ENCODE results near the gene CCDC142.
A peak's percentile ranks its signal among the peaks of the same experiment; 100 is the strongest.

CCDC142 gene

GRCh38 chr2:74513605-74514367, 31.0 kb upstream of the CCDC142 start:
- DNase-seq: no peak

- no peak for DNase-seq
Measured at GRCh38 chr2:74512744-74513604, 30.2 kb upstream of the CCDC142 start.

- no peak for DNase-seq
Measured at GRCh38 chr2:74511104-74511989, 28.5 kb upstream of the CCDC142 start.

GRCh38 chr2:74510272-74510671, 27.5 kb upstream of the CCDC142 start:
- DNase-seq: no peak

DNA sequence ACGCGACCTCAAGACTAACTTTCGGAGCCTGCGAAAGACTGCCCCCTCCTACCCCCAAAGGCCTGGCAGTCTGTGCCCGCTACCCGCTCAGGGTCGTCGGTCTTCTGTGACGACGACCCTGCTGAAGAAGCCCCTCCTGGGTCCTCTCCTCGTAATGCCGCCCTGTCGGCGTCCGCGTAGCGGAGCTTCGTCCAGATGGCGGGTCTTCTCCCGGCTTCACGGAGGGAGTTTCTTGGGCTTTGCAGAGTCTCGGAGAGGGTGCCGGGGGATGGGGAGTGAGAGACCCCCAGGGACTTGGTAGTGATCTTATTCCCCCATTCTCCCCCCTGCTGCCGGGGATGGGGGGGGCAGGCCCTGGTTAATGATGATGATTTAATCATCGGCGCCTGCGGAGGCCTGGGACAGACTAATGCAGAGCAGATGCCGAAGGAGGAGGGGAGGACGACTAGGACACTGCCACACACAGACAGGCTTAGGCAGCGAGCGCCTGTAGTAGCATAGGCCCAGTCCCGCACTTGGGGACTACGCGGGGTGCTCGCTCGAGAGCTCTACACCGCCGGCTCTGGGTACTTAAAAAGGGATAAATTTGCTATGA, 25.2 kb upstream of the CCDC142 start:
- no peak for DNase-seq

DNA sequence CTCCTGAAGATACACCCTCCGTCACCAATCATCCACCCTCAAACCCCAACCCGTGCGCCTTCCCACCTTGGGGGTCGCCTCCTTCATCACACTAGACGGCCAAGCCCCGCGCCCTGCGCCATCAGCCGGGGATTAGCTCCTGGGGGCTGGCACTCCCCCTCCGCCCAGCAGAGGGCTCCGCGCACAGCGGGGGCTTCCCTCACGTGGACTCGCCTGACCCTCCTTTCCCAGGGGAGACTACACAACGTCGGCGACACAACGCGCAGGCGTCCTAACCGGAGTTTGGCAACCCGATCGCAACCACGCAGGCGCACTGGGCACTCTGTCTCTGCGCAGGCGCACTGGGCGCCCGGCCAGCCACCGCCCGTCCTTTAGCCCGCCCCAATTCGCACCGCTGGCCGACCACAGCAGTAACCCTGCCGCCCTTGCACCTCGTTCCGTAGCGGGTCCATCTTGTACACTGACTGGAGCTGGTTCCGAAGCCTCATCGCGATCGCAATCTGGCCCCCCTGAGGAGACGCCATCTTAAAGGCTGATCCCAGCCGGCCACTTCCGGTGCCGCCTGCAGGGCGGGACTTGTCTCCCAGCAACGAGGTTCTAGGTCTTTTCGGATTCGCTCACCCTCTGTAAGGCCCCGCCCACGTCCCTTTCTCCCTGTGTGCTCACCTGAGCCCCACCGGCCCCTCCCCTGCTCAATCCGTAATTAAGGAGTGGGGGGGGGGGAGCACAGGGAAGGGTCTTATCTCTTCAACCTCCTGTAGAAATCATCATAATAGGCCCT, 24.5 kb upstream of the CCDC142 start, which contains the start of gene PCGF1:
Gene PCGF1, minus strand, starts transcription at position 551 of the 781 bp plus-strand sequence. Its CDS starts 27 bp downstream, at position 524.
- DNase-seq: peak; percentile 100

GRCh38 chr2:74505448-74506246, 22.8 kb upstream of the CCDC142 start:
- DNase-seq: no peak

- no peak for DNase-seq
Measured at GRCh38 chr2:74504591-74504990, 21.8 kb upstream of the CCDC142 start.

- DNase-seq: no peak
Measured at GRCh38 chr2:74503506-74504475, 21.0 kb upstream of the CCDC142 start.

DNA sequence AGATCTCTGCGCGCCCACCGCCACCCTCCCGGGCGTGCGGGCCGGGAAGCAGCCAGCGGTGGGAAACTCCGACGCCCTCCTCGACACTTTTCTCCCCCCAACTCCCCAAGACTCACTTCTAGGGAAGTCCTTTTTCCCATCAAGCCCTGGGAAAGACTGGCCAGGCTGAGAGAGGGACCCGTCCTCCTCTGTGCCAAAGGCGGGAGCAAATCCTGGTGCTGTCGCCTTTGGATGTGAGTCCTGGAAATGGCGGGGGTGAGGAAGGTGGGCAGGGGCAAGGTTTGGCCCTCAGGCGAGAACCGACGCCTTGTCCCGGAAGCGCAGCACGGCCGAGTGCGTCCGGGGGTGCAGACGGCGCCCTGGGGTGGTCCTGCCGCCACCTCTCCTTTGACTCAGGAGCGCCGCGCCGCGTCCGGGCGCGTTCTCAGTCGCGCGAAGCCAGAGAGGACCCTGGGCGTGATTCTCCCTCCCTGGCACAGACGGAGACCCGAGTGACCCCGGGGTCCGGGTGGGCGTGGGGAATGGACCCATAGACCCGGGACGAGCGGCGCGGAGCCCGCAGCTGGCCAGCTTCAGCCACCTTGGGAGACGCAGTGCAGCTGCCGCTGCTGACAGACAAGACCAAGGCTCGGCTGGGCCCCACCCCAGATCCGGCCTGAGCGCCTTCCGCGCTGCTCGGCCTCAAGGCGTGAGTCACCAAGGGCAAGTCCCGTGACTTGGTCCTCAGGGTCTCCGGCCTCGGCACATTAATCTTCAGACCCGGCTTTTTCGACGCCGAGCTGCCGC, 20.1 kb upstream of the CCDC142 start:
- DNase-seq: no peak

- DNase-seq: no peak
Measured at GRCh38 chr2:74502147-74502719, 19.4 kb upstream of the CCDC142 start.

GRCh38 chr2:74501335-74502071, 18.7 kb upstream of the CCDC142 start:
- DNase-seq: no peak

DNA sequence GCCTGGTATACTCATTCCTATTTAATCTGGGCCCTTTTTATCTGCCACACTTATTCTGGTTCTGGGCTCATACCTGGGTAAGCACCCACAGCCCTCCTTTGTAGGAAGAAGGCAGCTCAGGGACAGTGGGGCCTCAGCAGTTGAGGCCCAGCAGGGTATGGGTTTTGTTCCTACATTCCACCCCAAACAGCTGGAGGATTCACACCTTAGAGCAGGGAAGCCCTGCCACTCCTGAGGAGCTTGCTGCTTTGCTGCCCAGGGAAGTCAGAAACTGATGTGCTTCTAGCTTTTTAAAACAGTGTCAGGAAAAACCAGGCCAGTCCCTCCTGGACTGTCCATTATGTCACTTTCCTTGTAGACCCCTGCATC, 17.8 kb upstream of the CCDC142 start:
- no peak for DNase-seq

GRCh38 chr2:74499940-74500577, 17.3 kb upstream of the CCDC142 start:
- no peak for DNase-seq

DNA sequence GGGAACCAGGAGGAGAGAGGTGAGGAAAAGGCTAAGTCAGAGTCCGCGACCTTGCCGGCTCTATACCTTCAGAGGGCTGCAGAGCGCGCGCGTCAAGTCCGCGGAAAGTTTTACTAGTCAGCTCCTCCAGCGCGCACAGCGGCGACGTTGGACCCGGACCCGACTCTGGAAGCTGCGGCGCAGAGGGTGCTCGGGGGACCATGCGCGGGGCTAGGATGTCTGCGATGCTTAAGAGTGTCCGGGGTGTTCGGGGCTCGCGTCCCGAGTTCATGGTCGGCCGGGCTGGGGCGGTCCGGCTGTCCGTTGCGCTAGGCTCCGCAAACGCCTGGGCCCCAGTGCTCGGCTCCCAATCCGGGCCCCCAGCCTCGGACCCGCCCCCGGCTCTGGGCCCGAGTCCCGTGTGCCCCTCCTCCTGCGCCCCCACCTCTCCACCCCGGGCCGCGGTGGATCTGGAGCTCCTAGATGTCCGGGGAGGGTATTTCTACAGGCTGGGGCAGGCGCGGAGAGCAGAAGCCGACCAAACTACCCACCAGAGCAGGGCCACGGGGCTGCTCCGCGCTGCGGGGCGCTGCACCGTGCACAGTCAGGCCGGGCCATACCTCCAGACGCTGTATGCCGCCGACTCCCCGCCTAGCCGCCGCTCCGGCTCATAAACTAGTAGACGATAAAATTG, 16.6 kb upstream of the CCDC142 start, which contains the start of gene LBX2:
Gene LBX2, minus strand, starts transcription at position 337 of the 673 bp plus-strand sequence. Its CDS starts 66 bp downstream, at position 271.
- no peak for DNase-seq

DNA sequence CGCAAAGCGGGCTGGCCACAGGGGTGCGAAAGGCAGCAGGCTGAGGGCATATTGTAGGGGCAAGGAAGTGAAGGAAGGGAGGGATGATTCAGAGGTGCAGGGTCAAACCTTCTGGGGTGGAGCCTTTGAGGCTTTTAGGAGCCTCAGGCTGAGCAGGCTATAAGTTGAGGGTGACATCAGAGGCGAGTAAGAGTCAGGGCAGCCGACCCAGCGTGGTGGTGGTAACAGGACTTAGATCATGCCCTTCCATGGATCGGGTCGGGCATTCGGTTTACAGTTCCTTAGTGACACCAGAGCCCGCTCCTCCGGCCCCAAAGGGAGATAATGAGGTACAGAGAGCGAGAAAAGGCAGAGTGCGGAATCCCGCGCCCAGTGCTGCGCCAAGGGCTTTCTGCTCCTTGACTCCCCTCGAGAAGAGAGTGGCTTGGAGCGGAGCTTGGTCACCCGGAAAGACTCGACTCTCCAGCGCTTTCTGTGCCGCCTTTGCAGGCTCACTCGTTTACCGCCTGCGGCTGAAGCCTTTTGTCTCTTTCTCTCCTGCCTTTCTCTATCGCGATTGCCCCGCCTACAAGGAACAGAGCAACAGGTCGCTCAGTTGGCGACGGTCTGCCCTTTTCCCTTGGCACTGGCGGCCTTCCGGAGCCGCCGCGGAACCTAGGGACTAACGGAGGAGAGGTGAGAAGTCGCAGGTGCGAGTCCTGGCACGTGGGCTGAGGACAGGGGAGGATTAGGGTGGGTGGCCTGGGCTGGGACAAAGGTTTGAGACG, 15.9 kb upstream of the CCDC142 start:
- DNase-seq: no peak
